Astrocyte (in vitro differentiated cells and primary cell): ENCODE results near the gene KCNMB4. TPM values are rescaled to one million over a fixed set of nuclear protein-coding genes. Genes with fewer than 3 reads are reported as not detected.

Source experiments
- DNase-seq: peaks from one replicate; pipeline ENCODE4 v3.0.0-alpha.2; 2010; ENCODE audit warnings: low read depth
- FAIRE-seq: peaks from 2 replicates; lab custom pipeline; 2011; peaks lifted over from hg19 to GRCh38; lab: Jason Lieb, UNC
- H2AFZ ChIP-seq: 2 replicates; pipeline ENCODE4 v1.6.0; 2012; ENCODE audit warnings: low read depth, low read length, inconsistent platforms
- H3K27ac ChIP-seq: 2 replicates; pipeline ENCODE4 v1.5.1; 2011; ENCODE audit warnings: low read depth, low read length, inconsistent platforms
- H3K27me3 ChIP-seq: 2 replicates; pipeline ENCODE4 v1.6.0; 2011; ENCODE audit warnings: low read length, inconsistent platforms; ENCODE audit not compliant: insufficient read depth
- H3K36me3 ChIP-seq: 2 replicates; pipeline ENCODE4 v1.5.1; 2011; ENCODE audit warnings: low read length, inconsistent platforms; ENCODE audit not compliant: insufficient read depth
- H3K4me1 ChIP-seq: 2 replicates; pipeline ENCODE4 v1.5.1; 2011; ENCODE audit warnings: low read length, inconsistent platforms; ENCODE audit not compliant: insufficient read depth
- H3K4me2 ChIP-seq: 2 replicates; pipeline ENCODE4 v1.6.0; 2012; ENCODE audit warnings: low read length, inconsistent platforms
- H3K4me3 ChIP-seq: 2 replicates; pipeline ENCODE4 v1.5.1; 2011; ENCODE audit warnings: low read depth, mild to moderate bottlenecking, low read length, inconsistent platforms; ENCODE audit not compliant: insufficient read depth
- H3K79me2 ChIP-seq: 2 replicates; pipeline ENCODE4 v1.6.0; 2012; ENCODE audit warnings: mild to moderate bottlenecking, low read length, inconsistent platforms; ENCODE audit not compliant: insufficient read depth
- H3K9ac ChIP-seq: 2 replicates; pipeline ENCODE4 v1.6.0; 2012; ENCODE audit warnings: mild to moderate bottlenecking, low read length, inconsistent platforms
- H3K9me3 ChIP-seq: 2 replicates; pipeline ENCODE4 v1.5.1; 2012; ENCODE audit warnings: low read depth, mild to moderate bottlenecking, low read length, inconsistent platforms; ENCODE audit not compliant: insufficient read depth
- H4K20me1 ChIP-seq: 2 replicates; pipeline ENCODE4 v1.6.0; 2012; ENCODE audit warnings: low read length, inconsistent platforms; ENCODE audit not compliant: insufficient read depth
- H3K27ac Mint-ChIP-seq: one replicate; pipeline ENCODE4 v1.8.0; 2021; ENCODE audit warnings: mild to moderate bottlenecking, mixed read lengths; ENCODE audit not compliant: unreplicated experiment
- H3K27me3 Mint-ChIP-seq: one replicate; pipeline ENCODE4 v1.8.0; 2021; ENCODE audit warnings: low read depth, mixed read lengths; ENCODE audit not compliant: unreplicated experiment
- H3K36me3 Mint-ChIP-seq: one replicate; pipeline ENCODE4 v1.8.0; 2021; ENCODE audit warnings: low read depth, mixed read lengths; ENCODE audit not compliant: unreplicated experiment
- H3K4me1 Mint-ChIP-seq: one replicate; pipeline ENCODE4 v1.8.0; 2021; ENCODE audit warnings: low read depth, mixed read lengths; ENCODE audit not compliant: unreplicated experiment
- H3K4me3 Mint-ChIP-seq: one replicate; pipeline ENCODE4 v1.8.0; 2021; ENCODE audit warnings: mild to moderate bottlenecking, moderate library complexity, mixed read lengths; ENCODE audit not compliant: unreplicated experiment
- H3K9me3 Mint-ChIP-seq: one replicate; pipeline ENCODE4 v1.8.0; 2021; ENCODE audit warnings: mild to moderate bottlenecking, mixed read lengths; ENCODE audit not compliant: unreplicated experiment
- EZH2 ChIP-seq: IDR thresholded peaks from 2 replicates; pipeline ENCODE4 v1.6.1; 2012; ENCODE audit warnings: mild to moderate bottlenecking, low read length, inconsistent platforms; ENCODE audit not compliant: insufficient read depth
- total RNA-seq: library from RNA; stranded (reverse); gene quantifications from 2 replicates; pipeline ENCODE4 v1.2.1, GENCODE V29; 2021
- TF ChIP-seq, protein P1 (sequence below): IDR thresholded peaks from 2 replicates; pipeline ENCODE4 v1.5.1; 2011; ENCODE audit warnings: low read depth, mild to moderate bottlenecking, inconsistent platforms, low read length, moderate library complexity; ENCODE audit not compliant: insufficient read depth

KCNMB4 gene
- total RNA-seq, 1 donor from 2014 or later = 8.3 TPM

DNA sequence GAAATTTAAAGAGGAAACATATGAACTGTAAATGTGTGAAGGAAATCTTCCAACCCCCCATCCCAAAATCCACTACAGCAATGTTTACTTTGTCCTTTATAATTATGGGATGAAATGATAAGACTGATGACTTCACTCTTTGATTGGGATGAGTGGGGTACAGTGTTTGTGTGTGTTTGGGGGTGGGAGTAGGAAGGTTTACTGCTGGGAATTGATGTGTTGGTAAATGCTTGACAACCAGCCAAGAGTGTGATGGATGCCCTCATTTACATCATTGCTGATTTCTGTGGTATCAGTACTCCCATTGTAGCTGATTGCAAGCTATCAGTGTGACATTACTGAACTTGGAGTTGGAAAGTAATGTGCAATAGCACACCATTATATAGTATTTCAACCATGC is 90.9 kb downstream of the KCNMB4 start:
- Histone ChIP-seq H2AFZ (no peak overlapping the region), H3K4me1 (no peaks in the 10 kb centered on the region), H3K36me3 (no peaks in the 10 kb centered on the region), H3K4me2 (no peak overlapping the region), H3K4me3 (no peak overlapping the region), H4K20me1 (no peaks in the 10 kb centered on the region), H3K9ac (no peak overlapping the region), H3K27ac (no peak overlapping the region), H3K27me3 (no peaks in the 10 kb centered on the region), H3K9me3 (no peaks in the 10 kb centered on the region), H3K79me2 (no peaks in the 10 kb centered on the region)
- Mint-ChIP-seq H3K4me1 (no peaks in the 10 kb centered on the region), H3K27me3 (no peaks in the 10 kb centered on the region), H3K36me3 (no peaks in the 10 kb centered on the region), H3K27ac (no peak overlapping the region), H3K4me3 (no peak overlapping the region), H3K9me3 (peaks cover 8% of the 10 kb centered on the region)
- DNase-seq (no peak), FAIRE-seq (no peak)
- no peak for TF ChIP-seq EZH2
- TF ChIP-seq, protein P1, sequence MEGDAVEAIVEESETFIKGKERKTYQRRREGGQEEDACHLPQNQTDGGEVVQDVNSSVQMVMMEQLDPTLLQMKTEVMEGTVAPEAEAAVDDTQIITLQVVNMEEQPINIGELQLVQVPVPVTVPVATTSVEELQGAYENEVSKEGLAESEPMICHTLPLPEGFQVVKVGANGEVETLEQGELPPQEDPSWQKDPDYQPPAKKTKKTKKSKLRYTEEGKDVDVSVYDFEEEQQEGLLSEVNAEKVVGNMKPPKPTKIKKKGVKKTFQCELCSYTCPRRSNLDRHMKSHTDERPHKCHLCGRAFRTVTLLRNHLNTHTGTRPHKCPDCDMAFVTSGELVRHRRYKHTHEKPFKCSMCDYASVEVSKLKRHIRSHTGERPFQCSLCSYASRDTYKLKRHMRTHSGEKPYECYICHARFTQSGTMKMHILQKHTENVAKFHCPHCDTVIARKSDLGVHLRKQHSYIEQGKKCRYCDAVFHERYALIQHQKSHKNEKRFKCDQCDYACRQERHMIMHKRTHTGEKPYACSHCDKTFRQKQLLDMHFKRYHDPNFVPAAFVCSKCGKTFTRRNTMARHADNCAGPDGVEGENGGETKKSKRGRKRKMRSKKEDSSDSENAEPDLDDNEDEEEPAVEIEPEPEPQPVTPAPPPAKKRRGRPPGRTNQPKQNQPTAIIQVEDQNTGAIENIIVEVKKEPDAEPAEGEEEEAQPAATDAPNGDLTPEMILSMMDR = no peak

DNA sequence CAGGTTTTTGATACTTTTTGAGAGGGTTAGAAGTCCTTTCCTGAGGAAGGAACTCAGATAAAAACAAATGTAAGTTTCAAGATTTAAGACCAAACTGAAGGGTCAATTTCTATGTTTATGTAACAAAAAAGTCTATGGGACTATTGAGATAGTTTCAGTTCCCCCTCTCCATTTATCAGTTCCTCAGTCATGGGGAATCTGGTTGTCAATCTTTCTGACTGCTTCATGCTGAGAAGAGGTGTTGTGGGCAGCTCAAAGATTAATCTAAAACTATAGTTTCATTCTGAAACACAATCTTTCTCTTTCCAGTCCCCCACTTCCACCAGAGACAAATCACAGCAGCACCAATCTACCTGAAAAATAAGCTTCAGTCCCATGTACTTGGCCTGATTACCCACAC is 93.7 kb downstream of the KCNMB4 start:
- Histone ChIP-seq H3K4me1 (no peaks in the 10 kb centered on the region), H3K27me3 (no peaks in the 10 kb centered on the region), H4K20me1 (no peaks in the 10 kb centered on the region), H3K9me3 (no peaks in the 10 kb centered on the region), H3K79me2 (no peaks in the 10 kb centered on the region), H3K4me2 (no peak overlapping the region), H3K4me3 (no peak overlapping the region), H3K36me3 (no peaks in the 10 kb centered on the region), H2AFZ (no peak overlapping the region), H3K27ac (no peak overlapping the region), H3K9ac (no peak overlapping the region)
- H3K9me3 Mint-ChIP-seq = peaks cover 17% of the 10 kb centered on the region
- no peak for FAIRE-seq
- no peaks in the 10 kb centered on the region for H3K27me3 Mint-ChIP-seq
- DNase-seq = no peak
- peaks cover 2% of the 10 kb centered on the region for H3K36me3 Mint-ChIP-seq
- H3K4me1 Mint-ChIP-seq = no peaks in the 10 kb centered on the region
- H3K27ac Mint-ChIP-seq = no peak overlapping the region
- H3K4me3 Mint-ChIP-seq = no peak overlapping the region
- TF ChIP-seq, protein P1 = no peak
- no peak for TF ChIP-seq EZH2

DNA sequence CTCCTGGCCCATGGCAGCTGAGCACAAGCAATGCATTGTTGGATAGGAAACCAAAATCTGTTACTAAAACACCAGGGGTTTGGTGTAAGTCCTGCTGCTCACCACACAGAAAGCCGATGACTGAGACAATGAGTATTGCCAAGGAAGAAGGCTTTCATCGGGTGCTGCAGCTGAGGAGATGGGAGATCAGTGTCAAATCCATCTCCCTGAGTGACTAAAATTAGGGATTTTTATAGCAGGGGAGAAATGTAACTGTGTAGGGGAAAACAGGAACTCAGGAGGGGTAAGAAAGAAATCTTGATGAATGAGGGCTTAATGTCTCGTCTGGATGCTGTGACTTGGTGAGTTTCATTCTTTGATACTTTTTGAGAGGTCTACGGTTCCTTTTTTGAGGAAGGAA is 97.9 kb downstream of the KCNMB4 start:
- H3K36me3 Mint-ChIP-seq = peaks cover 2% of the 10 kb centered on the region
- no peak overlapping the region for H3K27ac ChIP-seq
- TF ChIP-seq, protein P1 = no peak
- no peak for TF ChIP-seq EZH2
- no peaks in the 10 kb centered on the region for H3K79me2 ChIP-seq
- no peak for DNase-seq
- H3K4me3 Mint-ChIP-seq = no peak overlapping the region
- no peak overlapping the region for H2AFZ ChIP-seq
- H3K4me3 ChIP-seq = no peak overlapping the region
- no peaks in the 10 kb centered on the region for H3K27me3 Mint-ChIP-seq
- no peaks in the 10 kb centered on the region for H4K20me1 ChIP-seq
- H3K4me1 ChIP-seq = no peaks in the 10 kb centered on the region
- H3K4me2 ChIP-seq = no peak overlapping the region
- no peaks in the 10 kb centered on the region for H3K9me3 ChIP-seq
- no peak for FAIRE-seq
- H3K4me1 Mint-ChIP-seq = no peaks in the 10 kb centered on the region
- H3K27ac Mint-ChIP-seq = no peak overlapping the region
- H3K27me3 ChIP-seq = no peaks in the 10 kb centered on the region
- H3K9me3 Mint-ChIP-seq = peaks cover 15% of the 10 kb centered on the region
- H3K36me3 ChIP-seq = no peaks in the 10 kb centered on the region
- H3K9ac ChIP-seq = no peak overlapping the region
